Eye (tissue), 1 donor: ENCODE data around the gene CD27.
A peak's percentile ranks its signal among the peaks of the same experiment; 100 is the strongest.
"Not testable (repeated sequence)": the region's sequence is repeated elsewhere in the genome, so short reads cannot be mapped to it uniquely, and the experiment has no call there.

ENCODE experiments used
- DNase-seq: peaks from one replicate; pipeline ENCODE4 v3.0.0-alpha.2; 2015

The CD27 gene

DNA sequence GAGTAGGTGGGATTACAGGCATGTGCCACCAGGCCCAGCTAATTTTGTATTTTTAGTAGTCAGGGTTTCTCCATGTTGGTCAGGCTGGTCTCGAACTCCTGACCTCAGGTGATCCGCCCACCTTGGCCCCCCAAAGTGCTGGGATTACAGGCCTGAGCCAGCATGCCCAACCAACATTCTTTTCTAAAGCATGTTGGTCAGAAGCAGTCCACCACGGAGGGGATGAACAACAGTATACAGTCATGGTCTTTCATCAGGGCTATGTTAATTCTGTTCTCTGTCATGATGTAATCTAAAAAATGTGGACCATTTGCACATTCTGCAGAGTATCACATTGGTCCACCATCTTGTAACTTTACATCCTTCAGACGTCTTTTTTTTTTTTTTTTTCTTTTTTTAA, 44.7 kb downstream of the CD27 start:
- no peak for DNase-seq

DNA sequence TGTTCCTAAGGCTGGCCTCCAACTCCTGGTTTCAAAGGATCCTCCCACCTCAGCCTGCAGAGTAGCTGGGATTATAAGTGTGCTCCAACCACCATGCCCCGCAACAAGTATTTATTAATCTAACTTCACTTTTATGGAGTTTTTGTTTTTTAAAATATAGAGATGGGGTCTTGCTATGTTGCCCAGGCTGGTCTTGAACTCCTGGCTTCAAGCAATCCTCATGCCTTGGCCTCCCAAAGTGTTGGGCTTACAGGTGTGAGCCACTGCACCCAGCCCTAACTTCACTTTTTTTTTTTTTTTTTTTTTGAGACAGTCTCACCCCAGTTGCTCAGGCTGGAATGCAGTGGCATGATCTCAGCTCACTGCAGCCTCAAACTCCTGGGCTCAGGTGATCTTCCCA, 45.9 kb downstream of the CD27 start:
- not testable (repeated sequence) for DNase-seq

DNA sequence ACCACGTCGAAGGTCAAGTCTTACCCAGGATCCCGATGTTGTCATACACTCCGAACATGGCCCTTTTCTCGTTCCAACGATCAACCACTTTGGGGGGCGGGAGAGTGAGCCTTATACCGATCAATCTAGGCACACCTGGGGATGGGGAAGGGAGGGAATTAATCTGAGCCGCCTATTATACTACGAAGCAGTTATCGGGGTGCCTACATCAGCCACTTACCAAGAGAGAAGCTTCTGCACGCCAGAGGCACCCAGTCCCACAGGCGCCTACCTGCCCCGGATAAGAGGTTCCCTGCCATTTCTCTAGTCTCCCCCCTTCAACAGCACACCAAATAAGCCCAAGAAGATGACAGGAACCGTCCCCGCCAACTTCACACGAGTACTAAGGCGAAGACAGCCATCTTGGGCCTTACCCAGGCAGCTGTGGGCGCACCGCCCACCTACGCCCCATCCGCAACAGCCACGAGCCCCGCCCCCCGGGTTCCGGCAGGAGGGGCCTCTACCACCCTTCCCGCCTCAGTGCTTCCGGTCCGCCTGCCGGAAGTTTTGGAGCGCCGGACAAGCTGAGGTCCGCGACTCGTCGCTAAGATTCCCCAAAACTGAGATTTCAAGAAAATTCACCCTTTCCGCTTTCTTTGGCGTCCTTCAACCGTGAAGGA, 48.2 kb downstream of the CD27 start, which contains the start of gene MRPL51:
TSS of gene MRPL51 (minus strand) at position 425 of the 659 bp plus-strand sequence. CDS start at position 299, 126 bp downstream.
- DNase-seq, result peak; percentile 96

DNA sequence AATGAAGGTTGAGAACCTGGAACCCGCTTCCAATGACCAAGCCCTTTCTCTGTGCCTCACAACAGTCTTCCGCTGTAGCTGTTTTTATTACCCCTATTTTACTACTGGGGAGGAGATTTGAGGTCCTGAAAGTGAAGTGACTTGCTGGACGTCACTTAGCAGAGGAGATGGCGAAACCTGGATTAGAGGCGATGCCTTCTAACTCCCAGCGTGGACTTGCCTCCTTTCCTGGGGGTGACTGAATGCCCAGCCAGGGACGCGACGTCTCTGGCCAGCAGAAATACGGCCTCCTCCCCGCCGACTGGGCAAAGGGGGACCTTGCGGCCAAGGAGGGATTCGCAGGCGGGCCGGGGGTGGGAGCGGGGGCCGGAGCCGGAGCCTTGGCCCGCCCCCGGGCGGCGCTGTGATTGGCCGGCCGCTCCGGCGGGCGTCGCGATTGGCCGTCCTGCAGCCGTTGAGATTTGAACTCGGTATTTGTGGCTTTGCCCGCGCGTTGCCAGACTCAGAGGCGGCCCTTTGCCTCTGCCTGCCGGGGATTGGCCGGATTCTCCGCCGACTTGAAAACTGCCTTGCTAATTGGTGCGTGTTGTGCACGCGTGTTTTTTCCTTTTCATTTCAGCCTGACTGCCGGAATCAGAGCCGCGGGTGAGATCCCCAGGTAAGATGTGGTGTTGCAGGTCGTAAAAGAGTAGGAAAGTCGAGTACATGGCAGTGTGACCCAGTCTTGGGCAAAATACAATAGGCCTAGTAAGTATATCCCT, 48.9 kb downstream of the CD27 start, which contains the start of gene NCAPD2:
TSS of gene NCAPD2 (plus strand) at position 606 of the 761 bp plus-strand sequence. CDS start 997 bp downstream, outside the sequence.
- peak; percentile 97 for DNase-seq

DNA sequence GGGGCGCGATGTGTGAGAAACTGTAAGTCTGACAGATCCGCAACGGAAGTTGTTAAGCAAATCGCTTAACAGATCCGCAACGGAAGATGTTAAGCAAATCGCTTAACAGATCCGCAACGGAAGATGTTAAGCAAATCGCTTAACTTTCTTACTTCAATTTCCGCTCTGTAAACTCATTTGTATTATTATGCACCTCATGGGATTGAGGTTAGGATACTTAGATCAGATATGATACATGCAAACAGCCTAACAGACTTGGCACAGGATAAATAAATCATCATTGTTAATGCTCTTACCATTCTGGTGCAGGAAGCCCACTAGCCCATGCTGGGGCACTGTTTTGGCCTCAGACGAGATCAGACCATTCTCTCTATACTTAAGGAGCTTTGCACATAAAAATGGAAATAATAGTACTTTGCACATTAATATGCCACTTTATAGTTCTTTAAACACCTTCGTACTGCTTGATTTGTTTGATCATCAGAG, 49.5 kb downstream of the CD27 start:
- peak; percentile 38 for DNase-seq

DNA sequence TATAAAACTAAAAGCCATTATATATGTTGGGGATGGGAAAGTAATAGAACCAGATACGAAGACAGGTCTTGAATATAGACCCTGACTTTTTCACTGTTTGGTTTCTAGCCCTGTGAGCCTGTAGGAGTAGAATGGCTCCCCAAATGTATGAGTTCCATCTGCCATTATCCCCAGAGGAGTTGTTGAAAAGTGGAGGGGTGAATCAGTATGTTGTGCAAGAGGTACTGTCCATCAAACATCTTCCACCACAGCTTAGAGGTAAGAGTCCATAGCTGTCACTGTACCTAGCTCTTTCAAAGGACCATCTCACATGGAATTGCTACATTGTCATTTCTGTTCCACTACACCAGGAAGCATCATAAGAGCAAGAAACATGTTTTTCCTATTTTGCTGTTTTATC, 50.2 kb downstream of the CD27 start:
- DNase-seq, result no peak

DNA sequence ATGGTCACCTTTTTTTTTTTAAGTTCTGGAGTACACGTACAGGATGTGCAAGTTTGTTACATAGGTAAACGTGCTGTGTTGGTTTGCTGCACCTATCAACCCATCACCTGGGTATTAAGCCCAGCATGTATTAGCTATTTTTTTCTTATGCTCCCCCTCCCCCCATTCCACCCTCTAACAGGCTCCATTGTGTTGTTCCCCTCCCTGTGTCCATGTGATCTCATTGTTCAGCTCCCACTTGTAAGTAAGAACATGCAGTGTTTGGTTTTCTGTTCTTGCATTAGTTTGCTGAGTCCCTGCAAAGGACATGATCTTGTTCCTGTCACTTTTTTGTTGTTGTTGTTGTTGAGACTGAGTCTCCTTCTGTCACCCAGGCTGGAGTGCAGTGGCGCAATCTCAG, 52.5 kb downstream of the CD27 start:
- not testable (repeated sequence) for DNase-seq

DNA sequence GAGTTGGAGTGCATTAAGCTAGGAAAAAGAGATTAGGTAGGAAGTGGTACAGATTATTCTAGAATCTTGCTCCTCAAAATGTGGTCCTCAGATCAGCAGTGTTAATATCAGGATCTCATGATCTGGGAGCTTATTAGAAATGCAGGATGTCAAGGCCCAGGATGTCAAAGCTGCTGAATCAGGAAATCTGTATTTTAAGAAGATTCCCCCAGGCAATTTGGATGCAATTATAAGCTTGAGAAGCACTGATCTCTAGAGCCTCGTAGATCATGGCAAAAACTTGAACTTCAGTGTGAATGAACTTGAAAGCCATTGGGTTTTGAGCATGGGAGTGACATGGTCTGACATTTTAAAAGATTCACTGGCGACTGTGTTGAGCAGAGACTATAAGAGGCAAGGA, 55.7 kb downstream of the CD27 start:
- no peak for DNase-seq
